Thyroid gland (tissue), 4 donors: Measurements from ENCODE around the gene NOP56.

Experiments used
- CTCF ChIP-seq, 6 experiments: fragments of 200-600 bp in 3 of 6; fragments of 450-650 bp in 3 of 6; sonication (generic) in 3 of 6; IDR thresholded peaks; one replicate each; pipeline ENCODE4 v1.5.1; 2016 to 2019; ENCODE audit warnings: antibody characterized with exemption in 6 of 6, mild to moderate bottlenecking in 2 of 6, inconsistent platforms in 1 of 6, moderate library complexity in 1 of 6
- POLR2A ChIP-seq, 2 donors: fragments of 450-650 bp; IDR thresholded peaks; one replicate each; pipeline ENCODE4 v1.6.1; 2017; ENCODE audit warnings: antibody characterized with exemption in 2 of 2, mild to moderate bottlenecking in 2 of 2, moderate library complexity in 1 of 2

GRCh38 chr20:2610326-2610725 lies 42.1 kb upstream of the NOP56 start:
- TF ChIP-seq CTCF (IDR thresholded peaks at IDR 0.05) (no peak), POLR2A (IDR thresholded peaks at IDR 0.05) (no peak)
